Activated CD4-positive, alpha-beta T cell treated with anti-CD3 and anti-CD28 coated beads, Interleukin-2, Interleukin-4, amounts not matched to agents 100 ng/mL and 50 ng/mL, durations not matched to agents 16 hours and 8 hours (primary cell): Measurements from ENCODE around the gene TMCO1.
A peak's percentile ranks its signal among the peaks of the same experiment; 100 is the strongest.
"Not testable (repeated sequence)": the region's sequence is repeated elsewhere in the genome, so short reads cannot be mapped to it uniquely, and the experiment has no call there.

ENCODE experiments used
- DNase-seq: peaks from one replicate; pipeline ENCODE4 v3.0.0-alpha.2; 2020; ENCODE audit warnings: low spot score

The TMCO1 gene

GRCh38 chr1:165768513-165769394, at the start of gene TMCO1:
TMCO1 (minus strand) TSS chr1:165768868; CDS start chr1:165768751, 117 bp downstream.
- peak; percentile 97 for DNase-seq

- DNase-seq = no peak
These were observed 48.3 kb upstream of the TMCO1 start for GRCh38 chr1:165816826-165817497.

GRCh38 chr1:165816157-165816556, 47.5 kb upstream of the TMCO1 start:
- DNase-seq = no peak

- DNase-seq = no peak
These were observed 47.1 kb upstream of the TMCO1 start for GRCh38 chr1:165815725-165816124.

- no peak for DNase-seq
These were observed 38.9 kb upstream of the TMCO1 start for GRCh38 chr1:165807613-165808012.

- not testable (repeated sequence) for DNase-seq
These were observed 35.8 kb upstream of the TMCO1 start for GRCh38 chr1:165804513-165804912.

- no peak for DNase-seq
These were observed 30.7 kb upstream of the TMCO1 start for GRCh38 chr1:165799387-165799786.

GRCh38 chr1:165795894-165796293, 27.2 kb upstream of the TMCO1 start:
- no peak for DNase-seq

- no peak for DNase-seq
These were observed 25.3 kb upstream of the TMCO1 start for GRCh38 chr1:165793951-165794350.

GRCh38 chr1:165787741-165788140, 19.1 kb upstream of the TMCO1 start:
- no peak for DNase-seq

- DNase-seq = not testable (repeated sequence)
These were observed 14.9 kb upstream of the TMCO1 start for GRCh38 chr1:165783519-165783918.

GRCh38 chr1:165778197-165778596, 9.5 kb upstream of the TMCO1 start:
- DNase-seq = not testable (repeated sequence)

GRCh38 chr1:165773324-165773965, 4.8 kb upstream of the TMCO1 start:
- no peak for DNase-seq

GRCh38 chr1:165772739-165773138, 4.1 kb upstream of the TMCO1 start:
- DNase-seq = no peak

GRCh38 chr1:165764277-165764676, 4.4 kb downstream of the TMCO1 start:
- no peak for DNase-seq

- DNase-seq = peak; percentile 51
These were observed 5.2 kb downstream of the TMCO1 start for GRCh38 chr1:165763442-165763841.

- DNase-seq = no peak
These were observed 5.9 kb downstream of the TMCO1 start for GRCh38 chr1:165762725-165763124.

- DNase-seq = no peak
These were observed 9.6 kb downstream of the TMCO1 start for GRCh38 chr1:165759095-165759494.

GRCh38 chr1:165755393-165756010, 13.2 kb downstream of the TMCO1 start:
- no peak for DNase-seq

- no peak for DNase-seq
These were observed 14.7 kb downstream of the TMCO1 start for GRCh38 chr1:165753934-165754333.

- no peak for DNase-seq
These were observed 20.1 kb downstream of the TMCO1 start for GRCh38 chr1:165748550-165748949.
